ENCODE measurements around the gene ZFAND3.

The ZFAND3 gene

DNA sequence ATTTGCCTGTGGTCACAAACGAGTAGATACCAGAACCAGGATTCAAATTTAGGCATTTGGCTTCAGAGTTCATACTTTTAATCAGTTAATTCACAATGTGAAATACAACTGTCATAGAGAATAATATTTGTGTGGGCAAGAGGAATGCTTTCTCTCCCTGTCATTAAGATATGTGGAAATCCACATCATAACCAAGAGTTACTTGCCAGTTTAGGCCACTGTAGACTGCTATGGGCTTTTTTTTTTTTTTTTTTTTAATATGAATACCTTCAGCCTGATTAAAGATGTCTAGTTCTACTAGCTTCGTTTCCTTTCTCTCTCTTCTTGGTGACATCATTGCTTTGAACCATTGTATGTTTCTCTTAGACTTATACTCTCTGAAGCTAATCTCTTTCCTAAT, 244.9 kb downstream of the ZFAND3 start:
- DNase-seq (ENCODE audit: extremely low read depth, low read depth) = no peak
- TF ChIP-seq, protein P1, sequence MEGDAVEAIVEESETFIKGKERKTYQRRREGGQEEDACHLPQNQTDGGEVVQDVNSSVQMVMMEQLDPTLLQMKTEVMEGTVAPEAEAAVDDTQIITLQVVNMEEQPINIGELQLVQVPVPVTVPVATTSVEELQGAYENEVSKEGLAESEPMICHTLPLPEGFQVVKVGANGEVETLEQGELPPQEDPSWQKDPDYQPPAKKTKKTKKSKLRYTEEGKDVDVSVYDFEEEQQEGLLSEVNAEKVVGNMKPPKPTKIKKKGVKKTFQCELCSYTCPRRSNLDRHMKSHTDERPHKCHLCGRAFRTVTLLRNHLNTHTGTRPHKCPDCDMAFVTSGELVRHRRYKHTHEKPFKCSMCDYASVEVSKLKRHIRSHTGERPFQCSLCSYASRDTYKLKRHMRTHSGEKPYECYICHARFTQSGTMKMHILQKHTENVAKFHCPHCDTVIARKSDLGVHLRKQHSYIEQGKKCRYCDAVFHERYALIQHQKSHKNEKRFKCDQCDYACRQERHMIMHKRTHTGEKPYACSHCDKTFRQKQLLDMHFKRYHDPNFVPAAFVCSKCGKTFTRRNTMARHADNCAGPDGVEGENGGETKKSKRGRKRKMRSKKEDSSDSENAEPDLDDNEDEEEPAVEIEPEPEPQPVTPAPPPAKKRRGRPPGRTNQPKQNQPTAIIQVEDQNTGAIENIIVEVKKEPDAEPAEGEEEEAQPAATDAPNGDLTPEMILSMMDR (IDR thresholded peaks at IDR 0.05; ENCODE audit: low read depth, low read length) = no peak

DNA sequence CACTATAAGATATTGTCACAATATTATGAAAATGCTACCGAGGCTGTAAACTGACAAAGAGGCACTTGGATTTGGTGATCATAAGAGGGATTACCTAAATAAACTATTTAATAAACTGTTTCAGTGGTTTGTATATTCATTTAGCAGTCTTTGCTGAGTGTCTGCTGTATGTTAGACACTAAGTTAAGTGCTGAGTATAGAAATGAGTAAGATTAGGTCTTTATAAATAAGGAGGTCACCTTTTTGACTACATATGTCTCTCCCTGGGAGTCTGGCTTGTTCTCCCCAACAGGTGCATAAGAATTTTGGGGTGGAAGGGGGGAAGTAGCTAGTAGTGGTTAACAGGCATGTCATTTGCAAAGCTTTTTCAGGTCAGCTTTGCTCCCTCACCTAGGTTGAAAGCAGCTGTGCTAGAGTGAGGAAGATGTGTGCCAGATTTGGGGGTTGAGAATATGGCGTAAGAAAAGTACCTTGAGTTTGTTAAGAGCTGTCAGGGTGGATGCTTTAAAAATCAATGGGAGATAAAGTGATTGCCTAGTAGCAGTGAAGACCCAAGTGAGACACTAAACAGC, 246.3 kb downstream of the ZFAND3 start:
- TF ChIP-seq, protein P1 (IDR thresholded peaks at IDR 0.05; ENCODE audit: low read depth, low read length) = no peak
- DNase-seq (ENCODE audit: extremely low read depth, low read depth) = no peak

DNA sequence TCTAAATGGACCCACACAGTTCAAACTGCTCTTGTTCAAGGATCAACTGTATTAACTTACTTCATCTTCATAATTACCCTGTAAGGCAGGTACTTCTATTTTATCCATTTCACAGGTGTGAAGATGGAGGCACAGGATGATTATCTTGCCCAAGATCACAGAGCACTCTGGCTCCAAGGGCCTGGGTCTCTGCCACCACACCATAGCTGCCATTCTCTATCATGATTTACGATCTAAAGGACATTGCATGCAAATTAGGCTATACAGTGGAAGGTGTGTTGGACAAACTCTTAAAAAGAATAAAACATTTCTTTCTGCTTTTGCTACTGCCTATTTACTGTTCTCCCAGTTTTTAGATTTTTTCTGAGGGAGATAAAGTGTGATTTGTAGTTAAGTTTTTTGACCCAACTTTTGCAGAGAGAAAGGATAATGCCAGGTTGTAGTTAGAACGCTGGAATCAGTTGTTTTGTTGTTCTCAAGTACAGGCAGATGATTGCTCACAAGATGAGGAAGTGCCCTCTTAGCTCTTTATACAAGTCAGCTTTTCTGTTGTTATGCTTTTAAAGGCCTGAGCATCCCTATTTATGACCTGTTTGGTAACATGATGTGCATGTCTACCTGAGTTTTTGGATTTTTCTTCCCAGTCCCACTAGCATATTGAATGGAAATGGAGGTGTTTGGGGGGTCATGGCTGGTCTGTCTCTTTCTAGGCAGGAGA, 247.9 kb downstream of the ZFAND3 start:
- TF ChIP-seq, protein P1 (IDR thresholded peaks at IDR 0.05; ENCODE audit: low read depth, low read length) = no peak
- no peak for DNase-seq (ENCODE audit: extremely low read depth, low read depth)

DNA sequence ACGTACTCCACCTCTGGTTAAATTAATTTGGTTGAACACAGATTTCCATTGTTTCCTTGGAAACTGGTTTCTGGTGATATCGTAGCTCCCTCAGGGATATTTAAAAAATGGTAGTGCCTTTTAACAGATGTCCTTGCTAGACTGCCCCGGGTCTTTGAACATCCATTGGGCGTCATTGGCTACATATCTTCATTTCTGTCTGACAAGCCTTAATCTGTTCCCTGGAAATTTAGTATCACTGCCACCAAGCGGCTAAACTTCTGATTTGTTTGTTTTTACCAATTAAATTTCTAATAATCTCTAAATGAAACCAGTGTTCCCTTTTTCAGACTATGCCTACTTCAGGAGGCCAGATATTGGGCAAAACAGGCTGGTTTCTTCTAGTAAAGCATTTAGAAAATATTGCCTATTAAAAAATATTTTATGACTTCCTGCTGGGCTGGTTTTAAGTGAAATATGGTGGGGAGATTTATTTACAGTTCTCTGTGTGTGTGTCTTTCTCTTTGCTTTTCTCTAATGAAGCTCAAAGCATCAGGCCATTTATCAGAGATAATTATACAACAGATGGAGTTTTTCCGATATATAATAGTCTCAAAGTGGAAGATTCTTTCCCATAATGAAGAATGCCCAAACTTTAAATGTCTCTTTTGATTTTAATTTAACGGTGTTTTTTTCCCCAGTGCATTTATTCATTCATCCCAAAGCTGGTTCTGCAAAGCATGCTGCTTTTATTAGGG, 249.5 kb downstream of the ZFAND3 start:
- no peak for DNase-seq (ENCODE audit: extremely low read depth, low read depth)
- TF ChIP-seq, protein P1 (IDR thresholded peaks at IDR 0.05; ENCODE audit: low read depth, low read length) = peak; percentile 12

DNA sequence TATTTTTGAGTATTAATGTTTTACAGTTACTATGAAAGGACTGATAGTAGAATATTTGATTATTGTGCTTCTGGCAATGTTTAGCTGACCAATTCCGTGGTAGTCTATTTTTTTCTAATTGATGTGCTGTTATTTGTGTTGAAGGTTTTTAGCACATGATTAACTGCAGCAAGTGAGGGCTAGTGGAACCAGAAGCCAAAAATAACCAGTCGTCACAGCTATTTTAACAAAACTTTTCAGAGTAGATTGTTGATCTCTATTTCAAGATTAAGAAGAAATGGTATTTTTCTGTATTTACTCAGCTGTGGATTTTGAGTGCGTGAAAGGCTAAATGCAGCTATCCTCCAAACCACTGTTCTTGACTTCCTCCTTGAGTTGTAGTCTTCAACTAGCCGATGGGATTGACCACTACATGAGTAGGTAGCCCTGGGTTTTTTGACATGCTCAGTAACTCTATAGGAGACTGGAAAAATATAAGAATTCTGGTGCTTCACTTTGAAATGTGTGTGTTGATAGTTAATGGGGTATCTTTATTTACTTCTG, 258.0 kb downstream of the ZFAND3 start:
- no peak for DNase-seq (ENCODE audit: extremely low read depth, low read depth)
- TF ChIP-seq, protein P1 (IDR thresholded peaks at IDR 0.05; ENCODE audit: low read depth, low read length) = no peak

DNA sequence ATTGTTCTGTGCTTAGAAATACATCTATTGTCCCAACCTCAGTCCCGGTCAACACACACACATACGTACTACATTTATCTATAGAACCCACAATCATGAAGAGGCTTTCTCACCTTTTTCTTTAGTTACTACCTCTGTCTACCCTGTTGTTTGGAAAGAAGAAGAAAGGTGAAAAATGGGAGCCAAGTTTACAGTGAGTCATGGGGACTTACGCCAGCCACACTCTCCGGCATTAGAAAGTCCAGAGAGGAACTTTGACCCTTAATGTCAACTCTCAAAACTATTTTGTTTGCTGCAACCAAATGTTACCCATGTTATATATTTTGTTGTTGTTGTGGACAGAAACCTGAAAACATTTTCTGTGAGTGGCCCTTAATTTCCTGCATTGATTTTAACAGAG, 259.1 kb downstream of the ZFAND3 start:
- no peak for DNase-seq (ENCODE audit: extremely low read depth, low read depth)
- TF ChIP-seq, protein P1 (IDR thresholded peaks at IDR 0.05; ENCODE audit: low read depth, low read length) = no peak

DNA sequence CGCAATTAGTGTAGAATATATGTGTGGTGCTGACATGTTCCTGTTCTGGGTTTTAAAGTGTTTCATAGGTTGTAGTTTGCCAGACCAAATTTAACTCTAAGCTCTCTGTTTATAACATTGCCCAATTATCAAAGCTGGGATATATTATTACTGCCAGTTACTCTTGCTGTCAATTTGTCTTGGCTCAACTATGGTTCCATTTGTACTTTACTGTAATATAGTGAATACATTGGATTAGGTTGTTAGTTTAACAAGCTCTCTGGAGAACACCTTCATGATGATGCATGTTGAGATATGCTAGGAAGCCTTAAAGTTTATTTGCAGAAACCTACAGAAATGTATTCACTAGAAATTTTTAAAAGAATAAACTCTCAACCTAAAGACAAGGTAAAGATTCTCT, 259.6 kb downstream of the ZFAND3 start:
- no peak for DNase-seq (ENCODE audit: extremely low read depth, low read depth)
- TF ChIP-seq, protein P1 (IDR thresholded peaks at IDR 0.05; ENCODE audit: low read depth, low read length) = no peak

All from AG09319 (cell line).